GM21825 (cell line): ENCODE measurements around the gene FBXL20.
"Not testable (repeated sequence)": the region's sequence is repeated elsewhere in the genome, so short reads cannot be mapped to it uniquely, and the experiment has no call there.

Source experiments
- ATAC-seq: cut with Tn5 transposase; IDR thresholded peaks from one replicate; pipeline ENCODE4 v1.9.1; 2021; ENCODE audit warnings: mild to moderate bottlenecking, moderate library complexity; ENCODE audit not compliant: unreplicated experiment

Gene FBXL20, protein sequence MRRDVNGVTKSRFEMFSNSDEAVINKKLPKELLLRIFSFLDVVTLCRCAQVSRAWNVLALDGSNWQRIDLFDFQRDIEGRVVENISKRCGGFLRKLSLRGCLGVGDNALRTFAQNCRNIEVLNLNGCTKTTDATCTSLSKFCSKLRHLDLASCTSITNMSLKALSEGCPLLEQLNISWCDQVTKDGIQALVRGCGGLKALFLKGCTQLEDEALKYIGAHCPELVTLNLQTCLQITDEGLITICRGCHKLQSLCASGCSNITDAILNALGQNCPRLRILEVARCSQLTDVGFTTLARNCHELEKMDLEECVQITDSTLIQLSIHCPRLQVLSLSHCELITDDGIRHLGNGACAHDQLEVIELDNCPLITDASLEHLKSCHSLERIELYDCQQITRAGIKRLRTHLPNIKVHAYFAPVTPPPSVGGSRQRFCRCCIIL

GRCh38 chr17:39401412-39402243 lies at the start of gene FBXL20:
FBXL20 (minus strand) TSS chr17:39401626; CDS start chr17:39401402, 224 bp downstream.
- ATAC-seq, result peak; percentile 71

- peak; percentile 92 for ATAC-seq
These were observed 49.6 kb upstream of the FBXL20 start, which contains the start of gene MED1 for GRCh38 chr17:39450847-39451581. MED1 (minus strand) TSS chr17:39451263; CDS start chr17:39451062, 201 bp downstream.

GRCh38 chr17:39450051-39450450 lies 48.6 kb upstream of the FBXL20 start:
- no peak for ATAC-seq

GRCh38 chr17:39447561-39447960 lies 46.1 kb upstream of the FBXL20 start:
- ATAC-seq, result no peak

- no peak for ATAC-seq
These were observed 41.9 kb upstream of the FBXL20 start for GRCh38 chr17:39443326-39443725.

DNA sequence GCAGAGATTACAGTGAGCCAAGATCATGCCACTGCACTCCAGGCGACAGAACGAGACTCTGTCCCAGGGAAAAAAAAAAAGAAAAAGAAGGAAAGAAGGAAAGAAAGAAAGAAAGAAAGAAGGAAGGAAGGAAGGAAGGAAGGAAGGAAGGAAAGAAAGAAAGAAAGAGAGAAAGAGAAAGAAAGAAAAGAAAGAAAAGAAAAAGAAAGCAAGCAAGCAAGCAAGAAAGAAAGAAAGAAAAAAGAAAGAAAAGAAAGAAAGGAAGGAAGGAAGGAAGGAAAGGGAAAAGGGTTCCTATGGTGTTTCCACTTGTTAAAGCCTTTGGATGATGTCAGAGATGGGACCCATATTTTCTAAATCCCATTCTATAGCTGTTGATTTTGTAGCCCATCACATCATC lies 38.4 kb upstream of the FBXL20 start:
- not testable (repeated sequence) for ATAC-seq

GRCh38 chr17:39429600-39429999 lies 28.2 kb upstream of the FBXL20 start:
- no peak for ATAC-seq

DNA sequence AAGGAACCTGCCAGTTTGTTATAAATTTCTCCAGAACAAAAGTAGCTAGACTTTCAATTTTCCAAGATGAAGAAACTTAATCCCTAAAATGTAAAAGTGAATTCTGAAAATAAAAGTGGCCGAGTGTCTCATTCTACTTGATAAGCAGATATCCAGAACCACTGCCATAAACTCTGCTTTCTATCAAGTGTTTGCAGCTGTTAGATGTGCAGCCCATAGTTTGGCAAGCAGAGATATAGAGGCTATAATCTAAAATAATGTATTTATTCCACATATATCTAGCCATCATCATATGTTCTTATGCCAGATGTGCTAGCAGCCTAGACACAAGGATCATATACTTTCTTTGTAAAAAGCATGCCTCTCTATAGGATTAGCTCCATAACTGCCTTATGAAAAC lies 14.7 kb upstream of the FBXL20 start:
- ATAC-seq, result no peak

- ATAC-seq, result no peak
These were observed 8.9 kb upstream of the FBXL20 start for GRCh38 chr17:39410279-39410678.

DNA sequence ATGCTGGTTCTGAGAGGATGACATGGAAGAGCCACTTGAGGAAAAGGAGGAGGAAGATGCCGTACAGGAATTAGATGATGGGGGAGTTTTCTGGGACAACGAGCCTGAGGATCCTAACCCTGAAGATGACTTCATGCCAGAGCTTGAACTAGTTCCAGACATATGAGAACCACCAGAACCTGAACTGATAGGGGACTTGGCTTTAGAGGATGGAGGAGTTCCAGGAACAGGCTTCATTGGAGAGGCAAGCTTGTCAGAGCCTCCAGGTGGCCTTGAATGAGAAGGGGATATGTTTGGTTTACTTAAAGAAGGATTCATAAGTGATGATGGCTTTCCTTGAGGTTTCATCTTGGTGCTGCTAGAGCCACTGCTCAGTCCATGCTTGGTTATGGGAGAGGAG lies 6.9 kb upstream of the FBXL20 start:
- ATAC-seq, result no peak

DNA sequence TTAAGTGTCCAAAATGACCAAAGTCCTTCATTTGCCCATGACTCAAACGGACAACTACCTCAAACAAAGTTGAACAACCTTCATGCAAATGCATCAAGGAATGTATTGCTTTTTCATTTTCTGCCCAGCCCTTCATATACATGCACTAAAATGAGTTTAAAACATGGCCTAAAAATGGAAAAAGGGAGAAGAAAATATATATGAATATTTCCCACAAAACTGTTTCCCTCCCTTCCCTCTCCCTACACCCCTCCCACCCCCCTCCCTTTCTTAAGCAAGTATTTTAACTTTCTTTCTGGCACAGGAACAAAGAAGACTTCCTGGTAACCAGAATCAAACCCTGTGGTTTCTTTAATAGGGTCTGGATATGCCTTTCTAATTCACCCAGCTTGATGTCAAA lies 5.5 kb upstream of the FBXL20 start:
- ATAC-seq, result no peak

GRCh38 chr17:39405436-39405835 lies 4.0 kb upstream of the FBXL20 start:
- ATAC-seq, result no peak

DNA sequence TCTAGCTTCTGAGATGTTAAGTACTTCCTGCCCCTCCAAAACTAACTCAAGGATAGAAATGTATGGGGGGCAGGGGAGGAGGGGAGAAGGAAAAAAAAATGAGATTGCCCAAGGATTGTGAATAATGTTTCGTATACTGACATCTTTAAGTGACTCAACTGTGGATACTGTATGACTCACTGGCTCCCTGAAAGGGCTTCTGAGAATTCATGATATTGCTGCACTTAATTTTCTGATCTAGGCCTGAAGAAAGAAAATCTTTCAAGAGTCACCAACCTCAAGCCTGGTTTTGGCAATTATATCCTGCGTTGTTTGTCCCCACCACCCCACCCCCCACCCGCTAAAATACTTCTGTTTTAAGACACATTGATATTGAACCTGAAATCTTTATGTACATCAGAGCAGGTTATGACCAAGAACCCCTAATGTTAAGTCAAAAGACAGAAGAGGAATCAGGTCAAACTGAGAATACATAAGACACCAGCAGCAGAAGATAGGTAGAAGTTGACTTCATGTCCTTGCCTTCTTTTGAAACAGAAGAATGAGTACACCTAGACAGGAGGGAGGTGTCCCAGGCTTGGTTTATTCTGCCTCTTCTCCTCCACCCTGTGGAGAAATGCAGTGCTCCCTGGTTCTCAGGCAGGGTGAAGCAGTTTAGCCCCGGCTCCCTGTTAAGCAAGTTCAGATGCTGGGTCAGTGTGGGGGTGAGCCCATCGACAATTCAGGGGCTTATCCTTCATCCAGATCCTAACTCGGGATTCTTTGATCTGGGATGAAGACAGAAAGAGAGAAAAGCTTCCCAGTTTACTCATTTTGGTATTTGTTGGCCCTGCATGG lies 3.3 kb upstream of the FBXL20 start:
- no peak for ATAC-seq

DNA sequence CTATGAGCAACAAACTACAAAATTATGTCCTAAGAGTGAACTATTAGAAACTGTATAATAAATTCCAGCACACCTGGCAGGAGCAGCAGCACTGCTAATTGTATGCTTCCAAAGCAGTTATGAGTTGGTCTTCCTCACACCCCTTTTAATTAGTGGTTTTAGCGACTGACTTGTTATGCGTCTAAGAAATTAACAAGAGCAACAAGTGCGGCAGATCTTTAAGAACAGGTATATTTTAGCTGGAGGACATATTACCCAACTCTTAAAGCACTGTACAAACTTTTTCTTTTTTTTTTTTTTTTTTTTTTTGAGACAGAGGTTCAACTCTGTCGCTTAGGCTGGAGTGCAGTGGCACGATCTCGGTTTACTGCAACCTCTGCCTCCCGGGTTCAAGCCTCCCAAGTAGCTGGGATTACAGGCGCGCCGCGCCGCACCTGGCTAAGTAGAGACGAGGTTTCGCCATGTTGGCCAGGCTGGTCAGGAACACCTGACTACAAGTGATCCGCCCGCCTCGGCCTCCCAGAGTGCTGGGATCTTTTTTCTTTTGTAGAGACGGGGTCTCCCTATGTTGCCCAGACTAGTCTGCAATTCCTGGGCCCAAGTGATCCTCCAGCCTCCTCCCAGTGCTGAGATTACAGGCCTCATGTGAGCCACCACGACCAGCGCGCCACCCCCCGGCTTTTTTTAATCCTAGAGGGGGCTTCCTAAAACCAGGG lies 1.6 kb upstream of the FBXL20 start:
- ATAC-seq, result no peak

GRCh38 chr17:39402244-39402889 lies 941 bp upstream of the FBXL20 start:
- peak; percentile 55 for ATAC-seq

GRCh38 chr17:39400547-39401411 lies 647 bp downstream of the FBXL20 start:
- peak; percentile 6 for ATAC-seq

GRCh38 chr17:39399791-39400190 lies 1.6 kb downstream of the FBXL20 start:
- ATAC-seq, result no peak

DNA sequence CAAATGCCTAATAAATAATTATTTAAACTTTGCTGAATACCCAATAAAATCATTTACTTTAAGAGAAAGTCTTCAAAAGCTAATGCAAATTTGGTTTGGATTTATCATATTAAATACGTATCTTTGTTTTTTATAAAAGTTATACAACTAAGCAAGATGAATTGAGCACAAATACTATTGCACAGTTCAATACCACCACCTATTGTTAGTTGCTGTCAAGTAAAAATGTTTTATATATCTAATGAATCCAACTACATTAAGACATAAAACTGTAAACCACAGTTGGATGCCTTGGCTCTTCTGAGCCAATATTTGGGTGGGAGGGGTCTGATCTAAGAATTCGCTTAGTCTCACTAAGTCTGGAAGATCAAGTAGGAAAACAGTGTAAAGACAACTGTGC lies 7.7 kb downstream of the FBXL20 start:
- ATAC-seq, result no peak
